ENCODE data around the gene PLCB2.
A peak's percentile ranks its signal among the peaks of the same experiment; 100 is the strongest.

PLCB2 gene

GRCh38 chr15:40345225-40345866, 37.6 kb upstream of the PLCB2 start:
- Mint-ChIP-seq H3K4me3 (no peak overlapping the region), H3K36me3 (ENCODE audit: low read depth) (no peaks in the 10 kb centered on the region), H3K4me1 (ENCODE audit: low read depth) (peaks cover 2% of the 10 kb centered on the region), H3K27me3 (ENCODE audit: low read depth) (no peaks in the 10 kb centered on the region), H3K9me3 (no peaks in the 10 kb centered on the region), H3K27ac (no peak overlapping the region)
- DNase-seq (ENCODE audit: low spot score): no peak

- peak; percentile 55 for DNase-seq (ENCODE audit: low spot score)
- Mint-ChIP-seq H3K27me3 (ENCODE audit: low read depth) (no peaks in the 10 kb centered on the region), H3K4me1 (ENCODE audit: low read depth) (peaks cover 2% of the 10 kb centered on the region), H3K27ac (no peak overlapping the region), H3K9me3 (no peaks in the 10 kb centered on the region), H3K36me3 (ENCODE audit: low read depth) (no peaks in the 10 kb centered on the region), H3K4me3 (no peak overlapping the region)
Observed at GRCh38 chr15:40344631-40345120, 36.9 kb upstream of the PLCB2 start.

DNA sequence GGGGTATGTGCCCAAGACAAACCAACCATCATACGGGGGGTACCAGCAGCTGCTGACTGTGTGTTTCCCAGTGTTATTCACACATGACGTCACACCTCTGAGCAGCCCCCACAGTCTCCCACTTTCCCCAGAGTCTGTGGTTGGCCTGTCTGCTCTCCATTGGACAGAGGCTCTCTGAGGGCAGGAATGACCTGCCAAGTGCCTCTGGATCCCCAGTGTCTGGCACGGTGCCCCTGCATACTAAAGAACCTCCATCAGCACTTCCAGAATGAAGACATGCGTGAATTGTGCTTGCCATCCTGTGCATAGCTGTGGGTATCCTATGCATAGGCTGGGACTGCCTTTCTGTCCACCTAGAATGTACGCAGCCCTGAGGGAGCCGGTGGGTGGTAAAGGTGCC, 36.5 kb upstream of the PLCB2 start:
- Mint-ChIP-seq H3K4me1 (ENCODE audit: low read depth) (peaks cover 2% of the 10 kb centered on the region), H3K27ac (no peak overlapping the region), H3K36me3 (ENCODE audit: low read depth) (no peaks in the 10 kb centered on the region), H3K9me3 (no peaks in the 10 kb centered on the region), H3K4me3 (no peak overlapping the region), H3K27me3 (ENCODE audit: low read depth) (no peaks in the 10 kb centered on the region)
- no peak for DNase-seq (ENCODE audit: low spot score)

- no peaks in the 10 kb centered on the region for H3K9me3 Mint-ChIP-seq
- H3K4me3 Mint-ChIP-seq: no peak overlapping the region
- no peaks in the 10 kb centered on the region for H3K27me3 Mint-ChIP-seq (ENCODE audit: low read depth)
- DNase-seq (ENCODE audit: low spot score): no peak
- H3K4me1 Mint-ChIP-seq (ENCODE audit: low read depth): peaks cover 2% of the 10 kb centered on the region
- H3K36me3 Mint-ChIP-seq (ENCODE audit: low read depth): no peaks in the 10 kb centered on the region
- H3K27ac Mint-ChIP-seq: no peak overlapping the region
Observed at GRCh38 chr15:40343512-40343911, 35.8 kb upstream of the PLCB2 start.

- Mint-ChIP-seq H3K27me3 (ENCODE audit: low read depth) (no peaks in the 10 kb centered on the region), H3K4me3 (no peak overlapping the region)
Observed at GRCh38 chr15:40342416-40343320, 34.9 kb upstream of the PLCB2 start.

GRCh38 chr15:40340740-40341400, 33.1 kb upstream of the PLCB2 start, which contains the start of gene CCDC9B:
Gene CCDC9B, minus strand, starts transcription at chr15:40340939. Its CDS starts 120 bp downstream, at chr15:40340819.
- H3K27ac Mint-ChIP-seq: no peak within 1 kb of the TSS
- H3K36me3 Mint-ChIP-seq (ENCODE audit: low read depth): no peaks in the 10 kb centered on the region
- H3K27me3 Mint-ChIP-seq (ENCODE audit: low read depth): no peaks in the 10 kb centered on the region
- H3K4me3 Mint-ChIP-seq: no peak within 1 kb of the TSS
- H3K9me3 Mint-ChIP-seq: no peaks in the 10 kb centered on the region
- H3K4me1 Mint-ChIP-seq (ENCODE audit: low read depth): peaks cover 7% of the 10 kb centered on the region
- no peak for DNase-seq (ENCODE audit: low spot score)

More at GRCh38 chr15:40342416-40343320, 34.9 kb upstream of the PLCB2 start:
- Mint-ChIP-seq H3K9me3 (no peaks in the 10 kb centered on the region), H3K4me1 (ENCODE audit: low read depth) (peaks cover 4% of the 10 kb centered on the region), H3K27ac (no peak overlapping the region), H3K36me3 (ENCODE audit: low read depth) (no peaks in the 10 kb centered on the region)
- no peak for DNase-seq (ENCODE audit: low spot score)

- Mint-ChIP-seq H3K27ac (no peak overlapping the region), H3K4me1 (ENCODE audit: low read depth) (peaks cover 7% of the 10 kb centered on the region), H3K9me3 (no peaks in the 10 kb centered on the region), H3K36me3 (ENCODE audit: low read depth) (no peaks in the 10 kb centered on the region), H3K27me3 (ENCODE audit: low read depth) (no peaks in the 10 kb centered on the region), H3K4me3 (no peak overlapping the region)
- DNase-seq (ENCODE audit: low spot score): no peak
Observed at GRCh38 chr15:40340038-40340739, 32.5 kb upstream of the PLCB2 start.

- H3K27ac Mint-ChIP-seq: no peak overlapping the region
- H3K4me1 Mint-ChIP-seq (ENCODE audit: low read depth): peaks cover 7% of the 10 kb centered on the region
- H3K27me3 Mint-ChIP-seq (ENCODE audit: low read depth): no peaks in the 10 kb centered on the region
- no peaks in the 10 kb centered on the region for H3K36me3 Mint-ChIP-seq (ENCODE audit: low read depth)
- no peak overlapping the region for H3K4me3 Mint-ChIP-seq
- DNase-seq (ENCODE audit: low spot score): no peak
- H3K9me3 Mint-ChIP-seq: no peaks in the 10 kb centered on the region
Observed at GRCh38 chr15:40339621-40339945, 31.8 kb upstream of the PLCB2 start.

GRCh38 chr15:40338921-40339620, 31.3 kb upstream of the PLCB2 start:
- no peak for DNase-seq (ENCODE audit: low spot score)
- Mint-ChIP-seq H3K4me3 (no peak overlapping the region), H3K27me3 (ENCODE audit: low read depth) (no peaks in the 10 kb centered on the region), H3K36me3 (ENCODE audit: low read depth) (no peaks in the 10 kb centered on the region), H3K27ac (no peak overlapping the region), H3K4me1 (ENCODE audit: low read depth) (peaks cover 8% of the 10 kb centered on the region), H3K9me3 (no peaks in the 10 kb centered on the region)

- H3K4me1 Mint-ChIP-seq (ENCODE audit: low read depth): peaks cover 14% of the 10 kb centered on the region
- peak; percentile 71 for DNase-seq (ENCODE audit: low spot score)
- no peaks in the 10 kb centered on the region for H3K36me3 Mint-ChIP-seq (ENCODE audit: low read depth)
- no peak overlapping the region for H3K4me3 Mint-ChIP-seq
- H3K9me3 Mint-ChIP-seq: no peaks in the 10 kb centered on the region
- no peaks in the 10 kb centered on the region for H3K27me3 Mint-ChIP-seq (ENCODE audit: low read depth)
- H3K27ac Mint-ChIP-seq: peak overlapping the region; percentile 55
Observed at GRCh38 chr15:40338041-40338657, 30.4 kb upstream of the PLCB2 start.

DNA sequence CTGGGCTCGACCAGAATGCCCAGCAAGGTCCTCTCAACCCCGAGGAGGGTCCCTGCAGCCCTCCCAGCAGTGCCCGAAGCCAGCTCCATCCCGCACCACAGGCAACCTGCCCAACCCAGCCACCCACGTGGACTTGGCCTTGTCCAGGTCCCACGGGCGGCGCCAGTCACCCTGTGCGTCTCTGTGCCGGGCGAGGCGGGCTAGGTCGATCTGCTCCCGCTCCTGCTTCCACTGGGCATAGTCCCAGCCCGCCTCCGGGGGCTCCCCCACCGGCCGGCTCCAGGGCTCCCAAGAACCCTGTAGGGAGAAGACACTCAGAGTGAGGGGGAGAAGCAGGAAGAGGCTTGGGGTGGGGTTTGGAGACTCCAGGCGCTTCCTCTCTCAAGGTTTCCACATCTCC, 29.9 kb upstream of the PLCB2 start:
- Mint-ChIP-seq H3K36me3 (ENCODE audit: low read depth) (no peaks in the 10 kb centered on the region), H3K27me3 (ENCODE audit: low read depth) (no peaks in the 10 kb centered on the region), H3K9me3 (no peaks in the 10 kb centered on the region), H3K4me3 (no peak overlapping the region), H3K4me1 (ENCODE audit: low read depth) (peaks cover 14% of the 10 kb centered on the region), H3K27ac (no peak overlapping the region)
- DNase-seq (ENCODE audit: low spot score): no peak

- no peak for DNase-seq (ENCODE audit: low spot score)
- Mint-ChIP-seq H3K9me3 (no peaks in the 10 kb centered on the region), H3K27ac (no peak overlapping the region)
Observed at GRCh38 chr15:40336744-40337122, 29.0 kb upstream of the PLCB2 start.

More at GRCh38 chr15:40336744-40337122, 29.0 kb upstream of the PLCB2 start:
- H3K4me1 Mint-ChIP-seq (ENCODE audit: low read depth): peaks cover 18% of the 10 kb centered on the region
- H3K4me3 Mint-ChIP-seq: no peak overlapping the region
- H3K27me3 Mint-ChIP-seq (ENCODE audit: low read depth): no peaks in the 10 kb centered on the region
- no peaks in the 10 kb centered on the region for H3K36me3 Mint-ChIP-seq (ENCODE audit: low read depth)

Measured in T-helper 2 cell treated with Interferon-gamma antibody and Interleukin-4, amounts not matched to agents 5 μg/mL and 100 μg/mL, for 36 hours (primary cell).